HG02973 (cell line): ENCODE results near the gene RNF183.
"Not testable (repeated sequence)": the region's sequence is repeated elsewhere in the genome, so short reads cannot be mapped to it uniquely, and the experiment has no call there.

ENCODE experiments used
- ATAC-seq: cut with Tn5 transposase; IDR thresholded peaks from one replicate; pipeline ENCODE4 v1.9.1; 2021; ENCODE audit warnings: moderate library complexity; ENCODE audit not compliant: unreplicated experiment

RNF183 gene

GRCh38 chr9:113275157-113276131, 27.7 kb downstream of the RNF183 start, which contains the start of the genes CDC26 and PRPF4:
TSS of gene CDC26 (minus strand) at chr9:113275572. CDS start at chr9:113272507, 3,065 bp downstream.
TSS of gene PRPF4 (plus strand) at chr9:113275658. CDS start at chr9:113275744, 86 bp downstream.
- ATAC-seq: peak; percentile 96

- peak; percentile 5 for ATAC-seq
Observed at GRCh38 chr9:113274474-113275156, 28.6 kb downstream of the RNF183 start.

GRCh38 chr9:113269871-113270270, 33.3 kb downstream of the RNF183 start:
- ATAC-seq: no peak

GRCh38 chr9:113269355-113269754, 33.8 kb downstream of the RNF183 start:
- no peak for ATAC-seq

GRCh38 chr9:113267911-113268566, 35.1 kb downstream of the RNF183 start:
- no peak for ATAC-seq

- no peak for ATAC-seq
Observed at GRCh38 chr9:113266174-113266573, 37.0 kb downstream of the RNF183 start.

- no peak for ATAC-seq
Observed at GRCh38 chr9:113261917-113262671, 41.1 kb downstream of the RNF183 start.

- ATAC-seq: no peak
Observed at GRCh38 chr9:113258282-113258681, 44.9 kb downstream of the RNF183 start.

GRCh38 chr9:113257863-113258262, 45.3 kb downstream of the RNF183 start:
- no peak for ATAC-seq

- ATAC-seq: no peak
Observed at GRCh38 chr9:113255438-113255837, 47.7 kb downstream of the RNF183 start.

GRCh38 chr9:113254991-113255390, 48.2 kb downstream of the RNF183 start:
- ATAC-seq: no peak

- no peak for ATAC-seq
Observed at GRCh38 chr9:113250807-113251206, 52.4 kb downstream of the RNF183 start.

GRCh38 chr9:113249661-113250060, 53.5 kb downstream of the RNF183 start:
- ATAC-seq: not testable (repeated sequence)

GRCh38 chr9:113247640-113248039, 55.5 kb downstream of the RNF183 start:
- ATAC-seq: no peak
